HG03575 (cell line): Measurements from ENCODE around the gene TRPV4.

ENCODE experiments used
- ATAC-seq: cut with Tn5 transposase; IDR thresholded peaks from one replicate; pipeline ENCODE4 v1.9.1; 2021; ENCODE audit not compliant: unreplicated experiment, insufficient number of reproducible peaks, low FRiP score; ENCODE audit errors: extremely low read depth

The TRPV4 gene

GRCh38 chr12:109789526-109790048 is 43.6 kb downstream of the TRPV4 start:
- no peak for ATAC-seq

GRCh38 chr12:109786799-109787198 is 46.4 kb downstream of the TRPV4 start:
- no peak for ATAC-seq

GRCh38 chr12:109785854-109786253 is 47.3 kb downstream of the TRPV4 start:
- ATAC-seq = no peak

GRCh38 chr12:109783965-109784244 is 49.3 kb downstream of the TRPV4 start:
- ATAC-seq = no peak

- no peak for ATAC-seq
Observed at GRCh38 chr12:109783135-109783964, 49.8 kb downstream of the TRPV4 start.

DNA sequence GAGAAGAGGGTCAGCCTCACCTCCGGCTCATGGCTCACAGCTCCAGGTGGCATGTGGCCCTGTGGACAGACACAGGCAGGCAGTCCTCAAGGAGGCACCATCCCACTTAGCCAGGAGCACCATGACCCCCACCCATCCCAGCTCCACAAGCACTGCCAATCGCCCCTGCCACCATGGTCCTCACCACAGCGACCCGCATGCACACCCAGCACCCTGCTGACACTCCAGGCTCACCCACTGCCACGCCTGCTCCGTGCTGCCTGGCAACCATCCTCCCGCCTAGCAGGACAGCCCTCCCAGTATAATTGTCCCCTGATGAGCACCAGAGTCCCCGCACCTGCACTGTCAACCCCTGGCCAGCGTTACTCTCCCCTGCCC is 50.9 kb downstream of the TRPV4 start:
- ATAC-seq = no peak

- ATAC-seq = no peak
Observed at GRCh38 chr12:109781668-109782325, 51.4 kb downstream of the TRPV4 start.

GRCh38 chr12:109779382-109779781 is 53.8 kb downstream of the TRPV4 start:
- no peak for ATAC-seq

GRCh38 chr12:109778684-109779083 is 54.5 kb downstream of the TRPV4 start:
- no peak for ATAC-seq

- no peak for ATAC-seq
Observed at GRCh38 chr12:109777544-109777943, 55.7 kb downstream of the TRPV4 start.

GRCh38 chr12:109776624-109777023 is 56.6 kb downstream of the TRPV4 start:
- ATAC-seq = no peak

GRCh38 chr12:109775172-109775881 is 57.9 kb downstream of the TRPV4 start:
- ATAC-seq = no peak

GRCh38 chr12:109773384-109774011 is 59.7 kb downstream of the TRPV4 start:
- ATAC-seq = no peak

DNA sequence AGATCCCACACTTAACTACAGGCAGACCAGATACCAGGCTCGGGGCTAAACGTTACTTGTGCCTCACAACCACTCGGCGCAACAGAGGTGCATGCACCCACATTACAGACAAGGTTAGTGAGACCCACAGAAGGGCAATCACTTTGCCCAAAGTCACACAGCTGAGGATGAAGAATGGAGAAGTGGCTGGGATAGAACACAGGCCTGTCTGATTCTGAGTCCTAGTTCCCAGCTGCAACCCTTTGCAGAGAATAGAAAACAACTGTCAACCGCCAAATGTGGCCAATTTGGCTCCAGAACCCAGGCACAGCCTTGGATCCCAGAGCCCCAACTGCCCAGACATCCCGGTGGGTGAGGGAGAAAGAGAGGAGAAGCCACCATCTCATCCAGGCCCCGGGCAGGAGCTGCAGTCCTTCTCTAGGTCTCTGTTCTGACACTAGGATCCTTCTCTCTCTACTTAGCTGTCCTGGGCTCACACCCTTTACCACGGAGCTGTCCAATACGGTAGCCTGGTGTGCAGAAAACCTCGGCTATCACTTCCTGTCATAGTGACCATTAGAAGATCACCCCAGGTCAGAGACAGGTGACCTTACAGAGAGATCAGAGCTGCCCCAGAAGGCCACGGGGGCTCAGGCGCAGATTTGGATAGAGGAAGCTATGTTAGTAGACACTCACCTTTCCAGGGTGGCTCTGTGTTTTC is 60.4 kb downstream of the TRPV4 start:
- ATAC-seq = no peak

DNA sequence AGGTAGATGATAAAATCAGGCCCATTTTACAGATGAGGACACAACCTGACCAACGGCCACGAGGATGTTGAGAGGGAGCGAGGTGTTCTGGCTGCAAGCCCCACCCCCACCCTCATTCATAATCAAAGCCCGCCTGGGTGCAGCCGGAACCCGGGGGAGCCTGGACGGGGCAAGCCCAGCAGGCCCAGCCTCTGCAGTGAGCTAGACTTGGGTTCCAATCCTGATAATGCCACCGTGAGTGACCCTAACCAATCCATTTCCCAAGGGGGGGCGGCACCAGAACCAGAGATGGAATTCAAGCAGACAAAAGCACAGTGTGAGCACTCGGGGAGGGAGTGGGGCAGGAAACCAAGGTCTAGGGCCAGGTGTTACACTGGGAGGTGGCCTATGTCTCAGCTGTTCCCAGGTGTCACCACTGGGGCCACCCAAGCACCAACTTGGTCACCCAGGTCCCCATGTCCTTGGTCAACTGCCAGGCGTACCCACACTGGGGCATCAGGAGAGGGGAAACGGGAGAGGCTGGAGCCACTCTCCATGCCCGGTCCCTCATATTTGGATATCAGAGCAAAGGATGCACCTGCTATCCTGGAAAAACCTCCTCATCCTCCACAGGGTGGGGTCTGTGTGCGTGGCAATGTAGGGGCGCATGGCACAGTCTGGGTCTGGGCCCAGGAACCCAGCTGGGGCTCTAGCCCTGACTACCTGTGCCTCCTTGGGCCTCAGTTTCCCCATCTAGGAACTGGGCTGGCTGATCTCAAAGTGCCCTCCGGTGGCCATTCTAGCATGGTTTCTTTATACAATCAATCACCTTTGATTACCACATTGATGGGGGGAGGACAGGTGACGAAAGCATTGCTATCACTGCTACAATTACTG is 61.2 kb downstream of the TRPV4 start:
- ATAC-seq = no peak

DNA sequence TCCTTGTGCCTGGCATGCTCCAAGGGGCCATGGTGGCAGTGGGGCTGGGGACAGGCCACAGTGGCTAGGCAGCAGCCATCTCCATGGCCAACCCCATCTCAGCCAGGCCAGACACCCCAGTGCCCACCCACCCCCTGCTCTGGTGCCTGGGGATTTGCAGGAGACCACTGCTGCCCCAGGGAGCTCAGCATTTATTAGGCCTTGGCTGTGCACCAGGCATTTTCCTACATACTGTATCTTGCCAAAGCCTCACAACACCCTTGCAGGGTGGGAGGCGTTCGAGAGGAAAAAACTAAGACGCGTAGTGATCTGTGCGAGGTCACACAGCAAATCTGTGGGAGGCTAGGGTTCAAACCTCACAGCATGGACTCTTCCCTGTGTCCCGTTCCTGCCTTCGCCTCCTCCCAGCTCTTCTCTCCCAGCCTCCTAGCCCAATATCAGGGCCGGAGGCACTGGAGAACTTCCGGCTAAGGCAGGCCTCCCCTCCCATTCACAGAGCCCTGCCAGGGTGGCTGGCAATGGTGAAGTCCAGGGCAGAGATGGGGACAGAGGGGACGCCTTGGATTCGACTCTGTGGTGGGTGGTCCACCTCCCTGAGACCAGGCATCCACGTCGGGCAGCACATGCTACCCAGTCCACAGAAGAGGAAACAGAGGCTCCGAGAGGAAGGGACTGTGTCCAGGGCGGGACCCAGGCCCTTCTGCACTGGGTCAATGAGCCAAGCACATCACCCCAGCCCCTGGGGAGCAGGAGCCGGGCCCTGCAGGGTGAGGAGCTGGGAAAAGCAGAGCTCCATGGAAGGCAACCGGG is 62.1 kb downstream of the TRPV4 start:
- no peak for ATAC-seq

DNA sequence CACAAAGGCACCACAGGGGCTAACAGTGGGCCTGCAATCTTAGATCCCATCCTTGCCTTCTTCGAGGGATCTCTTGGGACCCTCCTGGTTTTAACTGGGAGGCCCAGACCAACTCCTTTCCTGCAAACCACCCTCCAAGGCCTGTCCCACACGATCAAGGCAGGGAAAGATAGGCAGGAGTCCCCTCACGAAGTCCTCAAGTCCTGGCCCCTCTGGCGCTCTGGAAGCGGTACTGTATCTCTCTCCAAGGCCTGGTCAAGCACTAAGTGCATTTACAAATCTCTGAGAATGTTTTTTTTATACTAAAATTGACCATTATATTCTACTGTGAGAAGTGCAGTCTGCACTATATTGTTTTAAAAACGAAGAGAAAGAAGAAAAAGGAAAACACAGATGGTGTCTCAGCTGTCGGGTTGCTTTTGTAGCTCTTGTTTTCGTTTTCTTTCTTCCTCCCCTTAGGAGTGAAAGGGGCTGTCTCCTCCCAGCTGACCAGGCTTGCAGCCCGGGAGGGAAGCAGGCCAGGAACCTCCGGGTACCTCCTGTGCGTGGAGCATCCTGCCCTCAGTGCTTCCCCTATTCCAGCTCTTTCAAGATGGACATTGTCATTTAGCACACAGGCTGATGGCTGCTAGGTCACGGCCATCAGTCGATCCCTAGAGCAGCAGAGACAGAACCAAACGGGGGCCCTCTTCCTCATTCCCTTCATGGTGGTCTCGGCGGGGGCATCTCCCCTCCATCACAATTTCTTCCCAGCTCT is 62.9 kb downstream of the TRPV4 start:
- no peak for ATAC-seq
